ENCODE measurements around the gene DDAH1.

Gene DDAH1

GRCh38 chr1:85279458-85280080 is 185.4 kb downstream of the DDAH1 start:
- no peak for FAIRE-seq

GRCh38 chr1:85278853-85279314 is 186.1 kb downstream of the DDAH1 start:
- peak; percentile 78 for FAIRE-seq
- DNase-seq (ENCODE audit: insufficient read length, low spot score), result peak; percentile 79

More at GRCh38 chr1:85279458-85280080, 185.4 kb downstream of the DDAH1 start:
- no peak for DNase-seq (ENCODE audit: insufficient read length, low spot score)

GRCh38 chr1:85277802-85278201 is 187.2 kb downstream of the DDAH1 start:
- FAIRE-seq (no peak), DNase-seq (ENCODE audit: insufficient read length, low spot score) (no peak)

- DNase-seq (ENCODE audit: insufficient read length, low spot score) (no peak), FAIRE-seq (no peak)
These were observed 187.8 kb downstream of the DDAH1 start for GRCh38 chr1:85276978-85277639.

GRCh38 chr1:85276215-85276977 is 188.6 kb downstream of the DDAH1 start, which contains the start of gene BCL10:
Gene BCL10 (minus strand): TSS chr1:85276632. CDS start chr1:85276352, 280 bp downstream.
- DNase-seq (ENCODE audit: insufficient read length, low spot score), result peak; percentile 95
- peak; percentile 94 for FAIRE-seq

GRCh38 chr1:85275701-85276214 is 189.2 kb downstream of the DDAH1 start:
- DNase-seq (ENCODE audit: insufficient read length, low spot score), result no peak
- FAIRE-seq, result no peak

GRCh38 chr1:85274969-85275453 is 189.9 kb downstream of the DDAH1 start:
- DNase-seq (ENCODE audit: insufficient read length, low spot score) (no peak), FAIRE-seq (no peak)

GRCh38 chr1:85273397-85273796 is 191.6 kb downstream of the DDAH1 start:
- DNase-seq (ENCODE audit: insufficient read length, low spot score), result no peak
- FAIRE-seq, result no peak

- FAIRE-seq, result no peak
- DNase-seq (ENCODE audit: insufficient read length, low spot score), result no peak
These were observed 196.0 kb downstream of the DDAH1 start for GRCh38 chr1:85268801-85269585.
